HG02642 (cell line): Measurements from ENCODE around the gene DDX54.
"Not testable (repeated sequence)": the region's sequence is repeated elsewhere in the genome, so short reads cannot be mapped to it uniquely, and the experiment has no call there.

Source experiments
- ATAC-seq: cut with Tn5 transposase; IDR thresholded peaks from one replicate; pipeline ENCODE4 v1.9.1; 2021; ENCODE audit warnings: mild to moderate bottlenecking; ENCODE audit not compliant: unreplicated experiment, poor library complexity

The DDX54 gene

DNA sequence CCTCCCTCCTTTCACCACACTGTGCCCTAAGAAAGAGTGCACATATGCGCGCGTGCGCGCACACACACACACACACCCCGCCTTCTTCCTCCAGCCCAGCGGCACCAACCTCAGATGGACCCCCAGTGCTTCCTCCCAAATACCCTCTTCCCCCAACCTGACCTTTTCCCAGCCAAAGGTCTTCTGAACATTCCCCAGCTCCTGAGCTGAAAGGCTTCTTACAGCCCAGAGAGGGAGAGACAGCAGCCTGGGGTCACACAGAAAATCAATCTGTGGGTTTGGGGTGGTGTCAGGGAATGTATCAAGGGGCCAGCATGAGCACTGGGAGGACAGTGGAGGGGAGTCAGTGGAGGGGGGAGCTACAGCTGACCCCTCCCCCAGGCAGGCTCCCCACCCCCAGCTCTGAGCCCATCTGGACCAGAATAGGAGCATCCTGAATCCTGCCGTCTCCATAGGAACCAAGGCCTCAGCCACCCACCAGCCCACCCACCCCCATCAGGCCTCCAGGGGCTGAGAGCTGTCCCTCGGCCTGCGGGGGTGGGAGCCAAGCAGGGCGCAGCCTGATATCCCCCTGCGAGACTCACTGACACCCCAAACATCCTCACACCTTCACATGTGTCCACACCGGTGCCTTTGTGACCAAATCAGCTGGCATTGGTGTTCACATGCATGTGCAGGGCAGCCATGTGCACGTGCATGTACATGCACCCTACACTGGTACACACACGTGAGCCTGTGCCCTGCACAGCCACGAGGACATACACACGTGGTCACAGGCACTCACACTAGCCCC lies 55.4 kb downstream of the DDX54 start:
- no peak for ATAC-seq

DNA sequence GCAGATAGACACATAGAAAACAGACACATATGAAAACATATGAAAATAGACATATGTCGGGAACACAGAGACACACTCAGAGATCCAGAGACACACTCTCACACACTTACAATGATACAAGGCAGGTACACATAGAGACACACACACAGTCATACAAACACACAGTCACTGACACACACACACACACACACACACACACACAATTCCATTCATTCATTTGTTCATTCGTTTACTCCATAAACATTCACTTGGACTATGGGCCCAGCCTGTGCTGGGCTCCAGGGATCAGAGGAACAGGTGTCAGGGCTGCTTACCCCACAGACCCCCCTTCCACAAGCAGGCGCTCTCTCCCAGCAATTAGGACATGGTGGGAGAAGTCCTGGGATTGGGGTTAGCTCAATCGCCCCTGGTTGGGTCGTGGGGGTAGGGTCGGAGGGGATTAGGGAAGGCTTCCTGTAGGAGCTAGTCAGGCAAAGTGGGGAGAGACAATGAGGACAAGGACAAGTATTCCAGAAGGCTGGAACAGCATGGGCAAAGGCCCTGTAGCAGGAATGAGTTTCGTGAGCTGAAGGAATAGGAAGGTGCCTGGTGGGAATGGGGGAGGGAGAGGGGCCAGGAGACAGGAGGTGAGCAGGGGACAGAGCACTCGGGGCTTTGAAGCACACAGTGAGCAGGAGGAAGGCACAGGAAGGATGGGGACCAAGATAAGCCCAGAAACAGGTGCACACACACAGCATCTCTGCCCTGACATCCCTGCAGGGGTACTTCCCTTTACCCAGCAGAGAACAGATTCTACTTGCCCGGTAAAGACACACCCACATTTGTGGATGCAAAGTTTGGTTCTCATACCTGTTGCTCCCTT lies 56.2 kb downstream of the DDX54 start:
- no peak for ATAC-seq

DNA sequence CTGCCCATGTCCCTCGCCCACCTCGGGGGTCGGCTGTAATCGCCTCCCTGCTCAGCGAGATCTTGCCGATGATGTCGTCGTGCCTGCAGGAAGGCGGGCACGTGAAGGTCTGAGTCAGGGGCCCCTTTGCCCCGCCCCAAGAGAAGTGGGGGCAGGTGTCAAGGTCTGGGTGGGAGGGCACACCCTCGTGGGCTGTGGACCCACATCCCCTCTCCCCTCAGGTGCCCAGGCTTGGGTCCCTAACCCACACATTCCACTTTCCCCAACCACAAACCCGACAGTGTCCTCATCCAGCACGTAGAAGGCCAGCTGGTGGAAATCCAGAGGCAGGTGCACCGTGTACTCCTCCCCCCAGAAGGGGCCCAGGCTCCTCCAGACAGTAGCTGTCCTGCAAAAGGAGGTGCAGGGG lies 57.5 kb downstream of the DDX54 start:
- no peak for ATAC-seq

DNA sequence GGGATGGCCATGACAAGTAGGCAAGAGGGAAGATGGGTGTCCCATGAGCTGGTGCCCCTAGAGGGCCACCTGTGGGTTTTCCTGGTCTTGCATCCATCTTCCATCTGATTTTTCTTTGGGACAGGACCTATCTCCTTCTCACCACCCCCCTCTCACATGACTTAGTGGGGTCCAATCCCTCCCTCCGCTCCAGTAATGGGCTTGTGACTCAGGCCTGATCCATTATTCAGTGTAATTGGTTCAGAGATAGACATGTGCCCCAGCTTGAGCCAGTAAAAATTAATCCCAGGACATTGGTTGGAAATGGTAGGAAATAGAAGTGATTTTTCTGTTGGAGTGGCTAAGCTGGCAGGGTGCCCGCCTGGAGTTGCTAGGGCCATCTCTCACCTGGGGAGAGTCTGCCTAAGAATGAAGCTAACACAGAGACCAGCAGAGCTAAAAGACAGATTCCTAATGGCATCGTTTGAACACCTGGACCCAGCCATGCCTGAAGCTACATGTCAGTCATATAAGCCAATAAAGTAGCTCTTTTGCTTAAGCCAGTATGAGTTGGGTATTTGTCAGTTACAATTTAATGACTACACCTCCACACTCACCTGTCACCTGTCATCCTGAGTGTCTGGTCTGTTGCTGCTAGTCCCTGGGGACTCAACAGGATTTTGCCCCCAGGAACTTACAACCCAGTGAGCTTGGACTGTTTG lies 64.5 kb downstream of the DDX54 start:
- ATAC-seq, result no peak

DNA sequence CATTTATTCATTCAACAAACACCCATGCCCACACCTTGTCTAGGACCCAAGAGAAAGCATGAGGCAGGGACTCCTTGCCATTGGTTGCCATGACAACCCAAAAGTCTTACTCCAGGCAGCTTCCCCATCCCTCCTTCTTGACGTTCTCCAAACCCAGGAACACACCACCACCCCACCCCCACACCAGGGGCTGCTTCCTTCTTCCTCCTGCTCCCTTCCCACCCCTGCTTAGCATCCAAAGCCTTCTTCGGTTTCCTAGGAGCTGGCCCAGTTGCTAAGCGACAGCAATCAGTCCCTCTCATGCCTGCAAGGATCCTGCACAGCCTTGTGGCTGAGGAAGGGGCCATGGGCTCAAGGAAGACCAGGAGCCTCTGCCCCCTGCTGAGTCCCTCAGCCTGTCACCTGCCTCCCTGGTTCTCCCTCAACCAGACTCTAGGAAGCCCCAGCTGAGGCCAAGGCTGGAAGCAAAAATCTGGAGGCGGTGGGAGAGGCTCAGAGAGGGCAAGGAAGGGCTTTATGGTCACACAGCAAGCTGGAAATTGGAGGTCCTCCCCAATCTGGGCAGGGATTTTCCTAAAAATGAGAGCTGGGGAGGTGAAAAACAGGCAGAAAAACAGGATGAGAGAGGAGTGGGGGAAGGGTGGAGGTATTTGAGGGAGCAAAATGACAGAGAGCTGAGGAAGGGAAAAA lies 65.2 kb downstream of the DDX54 start:
- ATAC-seq, result no peak

DNA sequence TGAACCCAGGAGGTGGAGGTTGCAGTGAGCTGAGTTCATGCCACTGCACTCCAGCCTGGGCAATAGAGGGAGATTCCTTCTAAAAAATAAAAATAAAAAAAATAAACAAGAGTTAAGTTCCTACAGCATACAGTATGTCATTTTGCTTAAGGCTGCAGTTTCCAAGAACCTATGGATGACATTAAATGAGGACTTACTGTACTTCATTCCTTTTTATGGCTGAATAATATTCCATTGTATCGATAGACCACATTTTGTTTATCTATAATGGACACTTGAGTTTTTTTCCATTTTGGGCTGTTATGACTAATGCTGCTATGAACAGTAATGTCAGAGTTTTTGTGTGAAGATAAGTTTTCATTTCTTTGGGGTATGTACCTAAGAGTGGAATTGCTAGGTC lies 67.1 kb downstream of the DDX54 start:
- ATAC-seq, result no peak

DNA sequence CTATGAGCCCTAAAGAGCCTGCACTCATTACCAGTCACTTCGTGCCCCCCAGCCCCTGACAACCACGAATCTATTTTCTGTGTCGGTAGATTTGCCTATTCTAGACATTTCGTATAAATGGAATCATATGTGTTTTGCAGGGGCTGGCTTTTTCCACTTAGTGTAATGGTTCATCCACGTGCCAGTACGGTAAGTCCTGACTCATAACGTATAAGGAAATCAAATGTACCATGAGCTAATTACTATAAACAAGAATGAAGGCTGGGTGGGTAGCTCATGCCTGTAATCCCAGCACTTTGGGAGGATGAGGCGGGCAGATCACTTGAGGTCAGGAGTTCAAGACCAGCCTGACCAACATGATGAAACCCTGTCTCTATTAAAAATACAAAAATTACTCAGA lies 67.6 kb downstream of the DDX54 start:
- not testable (repeated sequence) for ATAC-seq

DNA sequence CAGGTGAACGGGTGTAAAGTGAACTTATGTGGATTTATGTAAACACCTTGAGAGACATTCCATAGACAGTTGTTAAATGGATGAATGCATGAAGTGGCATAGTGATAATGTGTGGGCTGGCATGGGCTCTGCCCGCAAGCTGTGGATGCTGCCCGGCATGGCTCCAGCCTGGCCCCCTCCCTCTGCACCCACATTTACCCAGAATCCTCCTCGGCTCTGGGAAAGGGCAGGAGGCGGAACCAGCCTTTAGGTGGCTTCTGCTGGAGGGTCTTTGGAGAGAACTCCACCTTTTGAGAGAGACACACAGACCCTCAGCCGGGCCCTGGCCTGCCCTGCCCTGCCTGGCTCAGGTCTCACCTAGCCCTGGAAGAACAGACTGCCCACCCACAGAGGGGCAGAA lies 68.4 kb downstream of the DDX54 start:
- ATAC-seq, result no peak

DNA sequence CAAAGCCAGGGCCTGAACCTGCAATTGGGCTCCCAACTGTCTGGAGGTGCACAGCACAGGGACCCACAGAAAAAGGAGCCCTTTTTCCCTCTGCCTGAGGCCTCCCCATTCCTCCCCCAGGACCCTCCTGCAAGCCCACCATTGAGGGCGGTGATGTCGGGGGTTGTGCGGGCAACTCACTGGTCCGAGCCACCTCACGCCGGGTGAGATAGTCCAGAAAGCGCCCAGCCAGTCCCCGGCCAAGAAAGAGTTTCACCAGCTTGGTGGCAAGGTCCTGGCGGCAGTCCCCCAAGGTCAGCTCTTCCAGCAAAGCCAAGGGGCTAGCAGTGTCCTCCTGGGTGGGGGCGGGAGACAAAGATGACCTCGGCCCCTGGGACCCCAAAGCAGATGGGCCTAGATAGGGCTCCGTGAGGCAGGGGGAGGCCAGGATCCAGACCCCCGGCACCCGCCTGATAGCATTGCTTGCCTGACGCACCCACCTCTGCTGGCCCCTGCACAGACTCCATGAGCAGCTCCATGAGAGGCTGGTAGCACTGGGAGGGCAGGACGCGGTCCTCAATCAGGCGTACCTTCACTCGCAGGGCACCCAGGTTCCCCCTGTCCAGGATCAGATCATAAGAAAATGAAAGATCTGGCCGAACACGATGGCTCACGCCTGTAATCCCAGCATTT lies 69.7 kb downstream of the DDX54 start:
- ATAC-seq, result no peak

DNA sequence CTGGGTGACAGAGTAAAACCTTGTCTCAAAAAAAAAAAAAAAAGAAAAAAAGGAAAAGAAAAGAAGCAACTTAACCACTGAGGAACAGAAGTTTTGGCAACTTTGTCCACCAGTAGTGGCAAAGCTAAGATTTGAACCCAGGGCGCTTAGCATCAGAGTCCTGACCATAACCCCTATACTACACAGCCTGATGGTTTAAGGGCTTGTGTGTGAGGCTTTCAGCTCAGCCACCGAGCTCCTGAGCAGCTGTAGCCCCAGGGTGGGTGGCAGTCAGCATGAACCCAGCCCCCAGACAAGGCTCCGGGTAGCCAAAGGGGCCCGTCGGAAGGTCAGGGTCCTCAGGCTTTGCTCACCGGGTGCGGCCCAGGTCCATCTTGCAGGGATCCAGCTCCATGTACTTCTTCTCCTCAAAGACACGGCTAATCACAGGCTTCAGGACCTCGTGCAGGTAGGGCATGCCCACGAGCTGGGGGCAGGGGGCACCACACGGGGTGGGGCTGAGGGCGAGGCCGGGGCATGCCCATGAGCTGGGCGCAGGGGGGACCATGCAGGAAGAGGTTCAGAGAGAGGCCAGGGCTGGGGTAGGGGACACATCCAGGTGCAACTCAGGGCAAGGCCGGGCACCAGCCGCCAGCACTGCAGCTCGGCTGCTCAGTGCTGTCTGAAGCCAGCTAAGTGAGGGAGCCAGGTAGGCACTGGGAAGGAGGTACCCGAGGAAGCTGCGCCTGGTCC lies 70.7 kb downstream of the DDX54 start:
- no peak for ATAC-seq

DNA sequence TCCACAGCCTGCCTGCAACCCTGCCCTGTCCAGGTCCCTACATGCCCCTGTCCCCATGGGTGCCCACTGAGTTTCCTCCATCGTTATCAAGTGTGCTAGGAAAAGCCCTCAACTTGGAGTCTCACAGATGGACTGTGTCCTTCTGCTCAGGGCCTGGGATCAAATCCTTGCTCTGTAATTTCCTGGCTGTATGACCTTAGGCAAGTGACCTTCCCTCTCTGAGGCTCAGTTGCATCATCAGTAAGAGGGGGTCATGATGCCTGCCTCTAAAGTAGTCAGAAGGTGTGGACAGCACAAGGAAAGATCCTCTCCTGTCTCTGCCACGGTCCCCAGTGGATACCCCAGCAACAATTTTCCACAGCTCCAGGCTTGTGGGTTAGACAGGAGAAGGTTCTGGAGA lies 71.9 kb downstream of the DDX54 start:
- ATAC-seq, result no peak

DNA sequence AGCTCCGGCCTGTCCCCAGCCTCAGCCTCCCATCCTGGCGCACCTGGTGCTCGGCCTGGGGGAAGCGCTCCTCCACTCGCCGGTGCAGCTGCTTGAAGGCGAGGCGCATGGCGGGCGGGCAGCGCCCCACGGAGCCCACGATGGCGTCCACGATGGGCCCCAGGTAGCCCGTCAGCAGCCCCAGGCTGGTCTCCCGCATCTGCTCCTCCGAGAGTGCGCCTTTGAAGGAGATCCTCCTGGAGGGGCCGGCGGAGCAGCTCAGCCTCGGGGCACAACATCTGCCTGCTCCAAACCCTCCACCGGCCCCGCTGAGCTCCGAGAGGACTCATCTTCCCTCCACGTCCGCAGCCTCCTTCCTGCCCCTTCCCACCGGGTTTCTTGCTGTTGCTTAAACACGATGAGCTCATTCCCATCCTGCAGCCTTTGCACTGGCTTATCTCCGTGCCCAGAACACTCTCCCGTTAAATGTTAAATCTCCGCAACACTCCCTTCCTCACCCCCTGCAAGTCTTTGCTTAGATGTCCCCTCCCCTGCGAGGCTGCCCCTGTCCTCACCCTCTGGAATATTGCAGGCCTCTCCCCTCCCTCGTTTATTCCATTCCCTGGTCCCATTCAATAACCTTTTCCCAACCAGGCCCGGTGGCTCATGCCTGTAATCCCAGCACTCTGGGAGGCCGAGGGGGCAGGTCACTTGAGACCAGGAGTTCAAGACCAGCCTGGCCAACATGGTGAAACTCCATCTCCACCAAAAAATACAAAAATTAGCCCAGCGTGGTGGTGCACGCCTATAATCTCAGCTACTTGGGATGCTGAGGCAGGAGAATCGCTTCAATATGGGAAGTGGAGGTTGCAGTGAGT lies 73.0 kb downstream of the DDX54 start:
- ATAC-seq, result no peak

DNA sequence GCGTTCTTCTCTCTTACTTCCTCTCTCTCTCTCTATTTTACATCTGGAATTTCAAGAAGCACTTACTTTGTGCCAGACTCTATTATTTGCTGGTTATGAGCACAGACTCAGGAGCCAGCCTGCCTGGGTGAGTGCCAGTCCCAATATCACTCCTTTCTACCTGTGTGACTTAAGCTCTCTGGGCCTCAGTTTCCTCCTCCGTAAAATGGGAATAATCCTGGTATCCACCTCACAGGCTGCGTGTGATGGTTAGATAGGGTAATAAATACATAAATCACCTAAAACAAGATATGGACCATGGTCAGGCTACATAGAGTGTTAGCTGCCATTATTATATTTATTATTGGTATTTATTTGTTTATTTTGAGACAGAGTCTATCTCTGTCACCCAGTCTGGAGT lies 74.0 kb downstream of the DDX54 start:
- ATAC-seq, result no peak

DNA sequence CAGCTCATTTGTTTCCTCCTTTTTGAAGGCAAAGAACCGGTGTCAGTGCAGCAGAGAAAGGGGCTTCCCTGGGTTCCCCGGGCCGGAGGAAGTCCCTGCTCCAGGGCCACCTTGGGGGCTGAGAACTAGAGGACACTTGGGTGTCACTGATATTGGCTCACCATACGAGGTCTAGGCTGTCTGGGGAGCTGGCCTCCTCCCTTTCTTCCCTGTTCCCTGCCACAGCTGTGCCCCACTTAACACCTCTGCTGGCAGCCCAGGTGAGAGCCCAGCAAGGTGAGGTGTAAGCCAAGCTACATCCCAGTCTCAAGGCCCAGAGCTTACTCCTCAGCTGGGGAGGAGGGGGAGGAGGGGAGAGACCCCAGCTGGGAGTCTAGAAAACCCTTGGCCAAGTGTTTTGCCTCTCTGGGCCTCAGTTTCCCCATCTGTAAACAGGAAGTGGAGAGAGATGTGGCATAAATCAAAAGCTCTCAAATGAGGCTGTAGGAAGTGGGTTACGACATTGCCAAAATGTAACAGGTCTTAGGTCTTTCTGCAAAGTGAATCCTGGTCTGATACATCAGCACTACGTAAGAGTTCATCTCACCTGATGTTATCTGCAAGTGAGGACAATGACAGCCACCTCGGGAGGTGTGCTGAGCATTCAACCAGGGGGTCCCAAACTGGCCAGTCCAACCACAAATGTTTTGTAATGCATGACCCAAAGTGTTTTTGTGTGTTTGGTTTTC lies 75.2 kb downstream of the DDX54 start:
- no peak for ATAC-seq

DNA sequence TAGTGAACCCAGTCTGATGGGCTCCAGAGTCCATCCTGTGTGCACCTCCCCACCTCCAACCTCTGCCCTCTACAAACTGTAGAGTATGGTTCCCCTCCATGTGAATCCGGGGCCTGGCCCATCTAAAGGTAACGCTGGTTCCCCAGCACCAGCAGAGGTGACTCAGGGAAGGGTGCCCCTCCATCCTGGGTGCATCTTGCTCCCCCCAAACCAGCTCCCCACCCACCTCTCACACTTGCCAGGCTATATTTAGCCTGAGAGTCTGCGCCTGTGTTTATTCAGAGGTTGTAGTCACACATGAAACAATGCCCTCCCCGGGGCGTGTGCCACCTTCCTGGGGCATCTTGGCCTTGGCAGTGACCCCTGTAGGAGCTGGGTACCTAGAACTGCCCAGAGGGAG lies 75.9 kb downstream of the DDX54 start:
- ATAC-seq, result no peak

DNA sequence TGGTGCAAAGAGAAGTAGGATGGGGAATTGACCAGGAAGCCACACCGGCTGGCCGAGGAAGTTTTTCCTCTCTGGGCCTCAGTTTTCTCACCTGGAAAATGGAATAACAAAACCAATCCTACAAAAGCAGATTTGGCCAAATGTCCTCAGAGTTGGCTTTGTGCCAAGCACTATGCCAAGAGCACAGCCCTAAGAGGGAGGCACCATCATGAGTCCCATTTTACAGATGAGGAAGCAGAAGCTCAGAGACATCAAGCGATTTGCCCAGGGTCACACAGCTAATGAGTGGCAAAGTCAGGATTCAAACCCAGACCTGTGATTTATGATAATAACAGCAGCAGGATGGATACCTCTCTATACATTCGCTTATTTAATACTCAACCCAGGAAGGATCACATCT lies 77.0 kb downstream of the DDX54 start:
- ATAC-seq, result no peak
